Natural killer cell treated with Interleukin-12 subunit alpha and Interleukin-12 subunit beta and Interleukin-15 and Interleukin-18, amount 100 ng/mL, for 72 hours (primary cell): ENCODE measurements around the gene CXCL14. TPM values are rescaled to one million over a fixed set of nuclear protein-coding genes. Genes with fewer than 3 reads are reported as not detected.

ENCODE experiments used
- ATAC-seq, 2 donors: fragments of 150-1000 bp; cut with Tn5 transposase in 1 of 2; sonication (Bioruptor Pico), chemical (Tn5 transposase) in 1 of 2; 2 replicates each; pipeline ENCODE4 v1.10.0; 2021
- DNase-seq: peaks from one replicate; pipeline ENCODE4 v3.0.0; 2022; ENCODE audit warnings: low spot score
- H3K27ac Mint-ChIP-seq, 2 donors: 1 replicate in 1 of 2; 2 replicates in 1 of 2; pipeline ENCODE4 v1.8.0; 2022; ENCODE audit warnings: mixed read lengths in 2 of 2, mild to moderate bottlenecking in 1 of 2, moderate library complexity in 1 of 2
- H3K27me3 Mint-ChIP-seq, 2 donors: 1 replicate in 1 of 2; 2 replicates in 1 of 2; pipeline ENCODE4 v1.8.0; 2022; ENCODE audit warnings: mixed read lengths in 2 of 2
- H3K36me3 Mint-ChIP-seq: one replicate; pipeline ENCODE4 v1.8.0; 2022; ENCODE audit warnings: mixed read lengths
- H3K4me1 Mint-ChIP-seq, 2 donors: 1 replicate in 1 of 2; 2 replicates in 1 of 2; pipeline ENCODE4 v1.8.0; 2022; ENCODE audit warnings: low read depth in 2 of 2, mixed read lengths in 2 of 2, mild to moderate bottlenecking in 1 of 2
- H3K4me3 Mint-ChIP-seq: one replicate; pipeline ENCODE4 v1.8.0; 2022; ENCODE audit warnings: mixed read lengths
- H3K9me3 Mint-ChIP-seq: 2 replicates; pipeline ENCODE4 v1.8.0; 2022; ENCODE audit warnings: mixed read lengths
- total RNA-seq, 2 donors: library from RNA; stranded (reverse); gene quantifications; one replicate each; pipeline ENCODE4 v1.2.3, GENCODE V29; 2022

Gene CXCL14
- total RNA-seq, 2 donors from 2014 or later, result not detected

GRCh38 chr5:135553688-135554462 lies 24.9 kb downstream of the CXCL14 start:
- H3K9me3 Mint-ChIP-seq, result no peaks in the 10 kb centered on the region
- no peak overlapping the region for H3K4me3 Mint-ChIP-seq
- no peak overlapping the region for H3K27ac Mint-ChIP-seq
- no peak for DNase-seq
- no peaks in the 10 kb centered on the region for H3K36me3 Mint-ChIP-seq
- H3K27me3 Mint-ChIP-seq, result peaks cover 22 to 29% of the 10 kb centered on the region in 2 donors
- ATAC-seq, result no peak
- H3K4me1 Mint-ChIP-seq, result peaks cover 0 to 5% of the 10 kb centered on the region in 2 donors

GRCh38 chr5:135551593-135552447 lies 27.0 kb downstream of the CXCL14 start:
- Mint-ChIP-seq H3K27ac (no peak overlapping the region), H3K9me3 (no peaks in the 10 kb centered on the region), H3K4me1 (peaks cover 0 to 5% of the 10 kb centered on the region in 2 donors), H3K27me3 (peaks cover 22 to 34% of the 10 kb centered on the region in 2 donors), H3K4me3 (no peak overlapping the region), H3K36me3 (no peaks in the 10 kb centered on the region)
- ATAC-seq, result peak; percentile 67 to 68
- no peak for DNase-seq

- DNase-seq, result no peak
- ATAC-seq, result no peak
- H3K27ac Mint-ChIP-seq, result no peak overlapping the region
- no peaks in the 10 kb centered on the region for H3K36me3 Mint-ChIP-seq
- H3K9me3 Mint-ChIP-seq, result no peaks in the 10 kb centered on the region
- H3K27me3 Mint-ChIP-seq, result peaks cover 6 to 36% of the 10 kb centered on the region in 2 donors
- H3K4me3 Mint-ChIP-seq, result no peak overlapping the region
- H3K4me1 Mint-ChIP-seq, result peaks cover 0 to 8% of the 10 kb centered on the region in 2 donors
Observed at GRCh38 chr5:135549413-135549812, 29.4 kb downstream of the CXCL14 start.

- H3K27ac Mint-ChIP-seq, result no peak overlapping the region
- H3K9me3 Mint-ChIP-seq, result no peaks in the 10 kb centered on the region
- DNase-seq, result no peak
- H3K27me3 Mint-ChIP-seq, result peaks cover 14 to 39% of the 10 kb centered on the region in 2 donors
- H3K36me3 Mint-ChIP-seq, result no peaks in the 10 kb centered on the region
- H3K4me1 Mint-ChIP-seq, result peaks cover 11 to 17% of the 10 kb centered on the region in 2 donors
- H3K4me3 Mint-ChIP-seq, result no peak overlapping the region
- ATAC-seq, result no peak
Observed at GRCh38 chr5:135547590-135548254, 31.1 kb downstream of the CXCL14 start.

GRCh38 chr5:135546912-135547311 lies 31.9 kb downstream of the CXCL14 start:
- Mint-ChIP-seq H3K36me3 (no peaks in the 10 kb centered on the region), H3K4me1 (peaks cover 11 to 16% of the 10 kb centered on the region in 2 donors), H3K27me3 (peaks cover 11 to 33% of the 10 kb centered on the region in 2 donors), H3K9me3 (no peaks in the 10 kb centered on the region), H3K27ac (no peak overlapping the region), H3K4me3 (no peak overlapping the region)
- DNase-seq (no peak), ATAC-seq (no peak)

GRCh38 chr5:135546101-135546500 lies 32.7 kb downstream of the CXCL14 start:
- no peaks in the 10 kb centered on the region for H3K9me3 Mint-ChIP-seq
- no peaks in the 10 kb centered on the region for H3K36me3 Mint-ChIP-seq
- ATAC-seq (no peak), DNase-seq (no peak)
- H3K27me3 Mint-ChIP-seq, result peaks cover 15 to 34% of the 10 kb centered on the region in 2 donors
- H3K27ac Mint-ChIP-seq, result no peak overlapping the region
- H3K4me1 Mint-ChIP-seq, result peaks cover 11 to 12% of the 10 kb centered on the region in 2 donors
- H3K4me3 Mint-ChIP-seq, result no peak overlapping the region

- ATAC-seq (no peak), DNase-seq (no peak)
- Mint-ChIP-seq H3K27ac (no peak overlapping the region), H3K4me1 (peaks cover 11 to 12% of the 10 kb centered on the region in 2 donors), H3K36me3 (no peaks in the 10 kb centered on the region), H3K4me3 (no peak overlapping the region), H3K27me3 (peaks cover 25 to 38% of the 10 kb centered on the region in 2 donors), H3K9me3 (no peaks in the 10 kb centered on the region)
Observed at GRCh38 chr5:135545099-135545498, 33.7 kb downstream of the CXCL14 start.

- H3K27ac Mint-ChIP-seq, result peak overlapping the region in 1 of 2 donors; percentile 55
Observed at GRCh38 chr5:135543485-135544304, 35.1 kb downstream of the CXCL14 start.

GRCh38 chr5:135543001-135543484 lies 35.7 kb downstream of the CXCL14 start:
- no peak overlapping the region for H3K27ac Mint-ChIP-seq
- H3K9me3 Mint-ChIP-seq, result no peaks in the 10 kb centered on the region
- DNase-seq, result no peak
- peaks cover 38 to 41% of the 10 kb centered on the region in 2 donors for H3K27me3 Mint-ChIP-seq
- H3K4me3 Mint-ChIP-seq, result peak overlapping the region; percentile 76
- peaks cover 11 to 12% of the 10 kb centered on the region in 2 donors for H3K4me1 Mint-ChIP-seq
- ATAC-seq, result no peak
- no peaks in the 10 kb centered on the region for H3K36me3 Mint-ChIP-seq

More at GRCh38 chr5:135543485-135544304, 35.1 kb downstream of the CXCL14 start:
- peak; percentile 46 to 47 for ATAC-seq
- H3K36me3 Mint-ChIP-seq, result no peaks in the 10 kb centered on the region
- peaks cover 11 to 12% of the 10 kb centered on the region in 2 donors for H3K4me1 Mint-ChIP-seq
- peak overlapping the region; percentile 91 for H3K4me3 Mint-ChIP-seq
- H3K27me3 Mint-ChIP-seq, result peaks cover 33 to 37% of the 10 kb centered on the region in 2 donors
- H3K9me3 Mint-ChIP-seq, result no peaks in the 10 kb centered on the region
- DNase-seq, result no peak

GRCh38 chr5:135541807-135542502 lies 36.8 kb downstream of the CXCL14 start:
- H3K4me1 Mint-ChIP-seq, result peaks cover 11 to 12% of the 10 kb centered on the region in 2 donors

GRCh38 chr5:135539430-135540005 lies 39.3 kb downstream of the CXCL14 start:
- H3K4me1 Mint-ChIP-seq, result peaks cover 11 to 14% of the 10 kb centered on the region in 2 donors
- DNase-seq, result no peak
- no peak overlapping the region for H3K4me3 Mint-ChIP-seq
- H3K27ac Mint-ChIP-seq, result no peak overlapping the region
- H3K9me3 Mint-ChIP-seq, result no peaks in the 10 kb centered on the region
- ATAC-seq, result no peak
- no peaks in the 10 kb centered on the region for H3K36me3 Mint-ChIP-seq
- peaks cover 43 to 62% of the 10 kb centered on the region in 2 donors for H3K27me3 Mint-ChIP-seq

More at GRCh38 chr5:135541807-135542502, 36.8 kb downstream of the CXCL14 start:
- Mint-ChIP-seq H3K9me3 (no peaks in the 10 kb centered on the region), H3K27ac (no peak overlapping the region), H3K4me3 (no peak overlapping the region), H3K27me3 (peaks cover 39 to 46% of the 10 kb centered on the region in 2 donors), H3K36me3 (no peaks in the 10 kb centered on the region)
- DNase-seq (no peak), ATAC-seq (no peak)

GRCh38 chr5:135538261-135538660 lies 40.5 kb downstream of the CXCL14 start:
- DNase-seq (no peak), ATAC-seq (no peak)
- no peak overlapping the region for H3K4me3 Mint-ChIP-seq
- peaks cover 5 to 9% of the 10 kb centered on the region in 2 donors for H3K4me1 Mint-ChIP-seq
- H3K27me3 Mint-ChIP-seq, result peaks cover 49 to 72% of the 10 kb centered on the region in 2 donors
- no peaks in the 10 kb centered on the region for H3K36me3 Mint-ChIP-seq
- H3K27ac Mint-ChIP-seq, result no peak overlapping the region
- H3K9me3 Mint-ChIP-seq, result no peaks in the 10 kb centered on the region
